MM.1S (cell line): ENCODE data around the gene BLM.

ENCODE experiments used
- DNase-seq: peaks from one replicate; pipeline ENCODE4 v3.0.0-alpha.2; 2015
- H2AFZ ChIP-seq: fragments of 300-600 bp; sonication (generic); 2 replicates; pipeline ENCODE4 v1.6.0; 2016; ENCODE audit warnings: antibody characterized with exemption, low read length
- H3F3A ChIP-seq: fragments of 300-600 bp; sonication (generic); 2 replicates; pipeline ENCODE4 v1.6.1; 2016; ENCODE audit warnings: mild to moderate bottlenecking, antibody characterized with exemption, low read length, moderate library complexity, mixed read lengths; ENCODE audit not compliant: insufficient read depth
- H3K27ac ChIP-seq: fragments of 300-600 bp; sonication (generic); 2 replicates; pipeline ENCODE4 v1.5.1; 2016; ENCODE audit warnings: mild to moderate bottlenecking, low read length
- H3K27me3 ChIP-seq: fragments of 300-600 bp; sonication (generic); replicated peaks from 2 replicates; pipeline ENCODE4 v1.6.0; 2016; ENCODE audit warnings: low read length; ENCODE audit not compliant: insufficient read depth
- H3K36me3 ChIP-seq: fragments of 300-600 bp; sonication (generic); replicated peaks from 2 replicates; pipeline ENCODE4 v1.6.1; 2016; ENCODE audit warnings: mild to moderate bottlenecking, low read length, mixed read lengths; ENCODE audit not compliant: insufficient read depth
- H3K4me1 ChIP-seq: fragments of 300-600 bp; sonication (generic); 2 replicates; pipeline ENCODE4 v1.6.1; 2016; ENCODE audit warnings: low read length, mixed read lengths
- H3K4me2 ChIP-seq: fragments of 300-600 bp; sonication (generic); 2 replicates; pipeline ENCODE4 v1.6.0; 2016; ENCODE audit warnings: low read depth, low read length
- H3K4me3 ChIP-seq: fragments of 300-600 bp; sonication (generic); 2 replicates; pipeline ENCODE4 v1.5.1; 2016; ENCODE audit warnings: low read length, mixed read lengths
- H3K79me2 ChIP-seq: fragments of 300-600 bp; sonication (generic); 2 replicates; pipeline ENCODE4 v1.6.1; 2016; ENCODE audit warnings: mixed run types, low read length, mixed read lengths
- H3K9ac ChIP-seq: fragments of 300-600 bp; sonication (generic); 2 replicates; pipeline ENCODE4 v1.6.1; 2016; ENCODE audit warnings: low read length, mixed read lengths
- H3K9me2 ChIP-seq: fragments of 300-600 bp; sonication (generic); replicated peaks from 2 replicates; pipeline ENCODE4 v1.6.1; 2016; ENCODE audit warnings: mild to moderate bottlenecking, low read length, mixed read lengths; ENCODE audit not compliant: insufficient read depth
- H3K9me3 ChIP-seq: fragments of 300-600 bp; sonication (generic); replicated peaks from 2 replicates; pipeline ENCODE4 v1.6.1; 2016; ENCODE audit warnings: mild to moderate bottlenecking, low read length, mixed read lengths; ENCODE audit not compliant: insufficient read depth
- H4K20me1 ChIP-seq: fragments of 300-600 bp; sonication (generic); 2 replicates; pipeline ENCODE4 v1.6.1; 2016; ENCODE audit warnings: mild to moderate bottlenecking, low read length, moderate library complexity, mixed read lengths; ENCODE audit not compliant: insufficient read depth
- CTCF ChIP-seq: fragments of 300-600 bp; sonication (generic); IDR thresholded peaks from 2 replicates; pipeline ENCODE4 v1.5.1; 2016; ENCODE audit warnings: antibody characterized with exemption, low read length, mixed read lengths
- EZH2 ChIP-seq: fragments of 300-600 bp; sonication (generic); optimal IDR thresholded peaks from 2 replicates; pipeline ENCODE3; 2017; ENCODE audit warnings: low read depth, mild to moderate bottlenecking, antibody characterized with exemption, low read length, mixed read lengths
- EZH2phosphoT487 ChIP-seq: fragments of 300-600 bp; sonication (generic); IDR thresholded peaks from 2 replicates; pipeline ENCODE4 v1.6.1; 2018; ENCODE audit warnings: antibody characterized with exemption, low read length

BLM gene

GRCh38 chr15:90816401-90817116, 99.4 kb downstream of the BLM start:
- no peaks in the 10 kb centered on the region for H3K9me2 ChIP-seq
- no peak overlapping the region for H2AFZ ChIP-seq
- H3K4me2 ChIP-seq: no peak overlapping the region
- H3K9me3 ChIP-seq: no peaks in the 10 kb centered on the region
- TF ChIP-seq CTCF (no peak), EZH2phosphoT487 (no peak), EZH2 (no peak)
- no peaks in the 10 kb centered on the region for H3K4me1 ChIP-seq
- H3K9ac ChIP-seq: no peak overlapping the region
- H4K20me1 ChIP-seq: no peaks in the 10 kb centered on the region
- DNase-seq: no peak
- H3K79me2 ChIP-seq: no peaks in the 10 kb centered on the region
- H3K27me3 ChIP-seq: no peaks in the 10 kb centered on the region
- no peaks in the 10 kb centered on the region; the same call in 1 of the 2 replicates for H3K36me3 ChIP-seq
- no peaks in the 10 kb centered on the region for H3F3A ChIP-seq
- H3K4me3 ChIP-seq: no peak overlapping the region
- no peak overlapping the region for H3K27ac ChIP-seq

GRCh38 chr15:90817117-90818057, 100.2 kb downstream of the BLM start:
- no peaks in the 10 kb centered on the region; the same call in 1 of the 2 replicates for H3K36me3 ChIP-seq
- H3K27me3 ChIP-seq: no peaks in the 10 kb centered on the region
- H3K27ac ChIP-seq: no peak overlapping the region
- DNase-seq: no peak
- no peaks in the 10 kb centered on the region for H3K9me3 ChIP-seq
- H3K4me2 ChIP-seq: no peak overlapping the region
- TF ChIP-seq CTCF (no peak), EZH2 (no peak), EZH2phosphoT487 (no peak)
- H2AFZ ChIP-seq: no peak overlapping the region
- H3F3A ChIP-seq: no peaks in the 10 kb centered on the region
- H3K4me3 ChIP-seq: no peak overlapping the region
- no peaks in the 10 kb centered on the region for H3K9me2 ChIP-seq
- no peak overlapping the region for H3K9ac ChIP-seq
- no peaks in the 10 kb centered on the region for H4K20me1 ChIP-seq
- H3K79me2 ChIP-seq: no peaks in the 10 kb centered on the region
- no peaks in the 10 kb centered on the region for H3K4me1 ChIP-seq

GRCh38 chr15:90818251-90819210, 101.4 kb downstream of the BLM start:
- H3K4me1 ChIP-seq: no peaks in the 10 kb centered on the region
- no peak for TF ChIP-seq EZH2phosphoT487
- TF ChIP-seq EZH2: no peak
- no peak for TF ChIP-seq CTCF
- H4K20me1 ChIP-seq: no peaks in the 10 kb centered on the region
- no peaks in the 10 kb centered on the region for H3F3A ChIP-seq
- no peak overlapping the region for H3K27ac ChIP-seq
- no peak overlapping the region for H3K4me2 ChIP-seq
- no peaks in the 10 kb centered on the region for H3K27me3 ChIP-seq
- no peaks in the 10 kb centered on the region; the same call in 1 of the 2 replicates for H3K36me3 ChIP-seq
- H3K9me2 ChIP-seq: no peaks in the 10 kb centered on the region
- no peak overlapping the region for H3K4me3 ChIP-seq
- H2AFZ ChIP-seq: no peak overlapping the region
- no peaks in the 10 kb centered on the region for H3K9me3 ChIP-seq
- no peak for DNase-seq
- no peak overlapping the region for H3K9ac ChIP-seq
- no peaks in the 10 kb centered on the region for H3K79me2 ChIP-seq
